Endothelial cell of umbilical vein (primary cell): ENCODE results near the gene PRCD.

Experiments
- CTCF ChIP-seq, 2 donors: IDR thresholded peaks; 1 replicate in 1 of 2; 2 replicates in 1 of 2; pipeline ENCODE4 v1.5.1; 2011; ENCODE audit warnings: low read length in 2 of 2, mild to moderate bottlenecking in 2 of 2, moderate library complexity in 2 of 2, control low read depth in 1 of 2, inconsistent platforms in 1 of 2, low read depth in 1 of 2; ENCODE audit not compliant: insufficient read depth in 1 of 2; ENCODE audit errors: extremely low read depth in 1 of 2
- EZH2 ChIP-seq: IDR thresholded peaks from 2 replicates; pipeline ENCODE4 v1.6.1; 2012; ENCODE audit warnings: borderline replicate concordance, low read depth, mild to moderate bottlenecking, moderate library complexity, low read length, inconsistent platforms; ENCODE audit not compliant: severe bottlenecking
- JUN ChIP-seq: IDR thresholded peaks from 2 replicates; pipeline ENCODE4 v1.6.1; 2011; ENCODE audit warnings: borderline replicate concordance, low read depth; ENCODE audit not compliant: insufficient read length, insufficient read depth
- MAX ChIP-seq: IDR thresholded peaks from 2 replicates; pipeline ENCODE4 v1.6.1; 2011; ENCODE audit not compliant: insufficient read depth, insufficient read length
- MYC ChIP-seq: IDR thresholded peaks from one replicate; pipeline ENCODE4 v1.6.1; 2011; ENCODE audit warnings: mild to moderate bottlenecking, low read depth, low read length
- POLR2A ChIP-seq: IDR thresholded peaks from 2 replicates; pipeline ENCODE4 v1.6.1; 2012; ENCODE audit warnings: low read depth, mild to moderate bottlenecking, control low read depth, low read length
- POLR2AphosphoS5 ChIP-seq: IDR thresholded peaks from 2 replicates; pipeline ENCODE4 v1.6.1; 2012; ENCODE audit warnings: low read depth, mild to moderate bottlenecking, control low read depth, low read length, moderate library complexity; ENCODE audit not compliant: insufficient read depth

- peak; percentile 44 for TF ChIP-seq JUN
- no peak for TF ChIP-seq EZH2
- TF ChIP-seq CTCF (IDR thresholded peaks at IDR 0.05; ENCODE audit: extremely low read depth in 1 of 2, insufficient read depth in 1 of 2, low read depth in 1 of 2, low read length in 2 of 2): peak in 1 of 2 donors; percentile 27
- TF ChIP-seq POLR2AphosphoS5: peak; percentile 35
- no peak for TF ChIP-seq MYC
- peak; percentile 38 for TF ChIP-seq MAX
- peak; percentile 53 for TF ChIP-seq POLR2A
These were observed 797 bp downstream of the PRCD start for GRCh38 chr17:76540381-76541300.
